Medulla oblongata (tissue), 1 donor: ENCODE results near the gene VAV2.

Experiments
- DNase-seq: peaks from one replicate; pipeline ENCODE4 v3.0.0-alpha.2; 2015; ENCODE audit errors: extremely low spot score

VAV2 gene

GRCh38 chr9:133797406-133798105, 194.6 kb downstream of the VAV2 start:
- DNase-seq, result no peak

GRCh38 chr9:133796562-133796961, 195.6 kb downstream of the VAV2 start:
- no peak for DNase-seq

- no peak for DNase-seq
Measured at GRCh38 chr9:133795049-133795448, 197.1 kb downstream of the VAV2 start.

GRCh38 chr9:133794016-133794760, 197.9 kb downstream of the VAV2 start:
- DNase-seq, result no peak

DNA sequence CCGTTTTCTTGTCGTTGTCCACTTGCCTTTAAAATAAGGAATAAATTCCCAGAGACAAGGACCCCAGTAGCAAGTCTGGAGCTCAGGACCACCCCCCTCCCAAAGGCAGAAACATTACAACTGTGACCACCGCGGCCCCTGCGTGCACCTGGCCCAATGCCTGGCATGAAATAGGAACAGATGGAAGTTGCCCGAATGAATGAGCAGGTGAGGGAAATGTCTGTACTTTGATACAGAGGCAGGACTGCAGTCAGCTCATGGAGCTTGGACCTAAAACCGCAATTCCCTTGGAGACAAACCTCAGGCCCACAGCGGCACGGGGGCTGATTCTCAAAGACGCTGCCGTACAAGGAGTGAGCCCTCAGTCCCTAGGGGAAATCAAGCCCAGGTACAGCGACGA, 198.7 kb downstream of the VAV2 start:
- no peak for DNase-seq

GRCh38 chr9:133792721-133793470, 199.2 kb downstream of the VAV2 start:
- DNase-seq, result peak; percentile 79

DNA sequence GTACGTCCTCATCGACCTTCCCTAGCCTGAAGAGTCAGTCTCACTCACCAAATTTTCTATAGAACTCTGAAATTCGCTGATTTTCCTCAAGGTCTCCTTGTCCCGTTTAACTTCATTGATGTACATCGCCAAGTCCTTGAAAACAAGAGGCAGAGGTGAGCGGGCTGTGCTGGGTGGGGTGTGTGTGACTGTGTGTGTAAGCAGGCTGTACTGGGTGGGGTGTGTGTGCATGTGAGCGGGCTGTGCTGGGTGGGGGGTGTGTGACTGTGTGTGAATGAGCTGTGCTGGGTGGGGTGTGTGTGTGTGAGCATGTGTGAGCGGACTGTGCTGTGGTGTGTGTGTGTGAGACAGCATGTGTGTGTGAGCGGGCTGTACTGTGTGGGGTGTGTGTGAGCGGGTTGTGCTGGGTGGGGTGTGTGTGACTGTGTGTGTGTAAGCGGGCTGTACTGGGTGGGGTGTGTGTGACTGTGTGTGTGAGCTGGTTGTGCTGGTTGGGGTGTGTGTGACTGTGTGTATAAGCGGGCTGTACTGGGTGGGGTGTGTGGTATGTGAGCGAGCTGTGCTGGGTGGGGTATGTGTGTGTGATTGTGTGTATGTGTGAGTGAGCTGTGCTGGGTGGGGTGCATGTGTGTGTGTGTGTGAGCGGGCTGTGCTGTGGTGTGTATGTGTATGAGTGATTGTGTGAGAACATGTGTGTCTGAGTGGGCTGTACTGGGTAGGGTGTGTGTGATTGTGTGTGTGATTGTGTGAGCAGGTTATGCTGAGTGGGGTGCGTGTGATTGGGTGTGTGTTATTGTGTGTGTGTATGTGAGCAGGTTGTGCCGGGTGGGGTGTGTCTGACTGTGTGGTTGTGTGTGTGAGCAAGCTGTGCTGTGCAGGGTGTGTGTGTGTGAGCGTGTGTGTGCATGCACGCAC, 200.1 kb downstream of the VAV2 start:
- no peak for DNase-seq

DNA sequence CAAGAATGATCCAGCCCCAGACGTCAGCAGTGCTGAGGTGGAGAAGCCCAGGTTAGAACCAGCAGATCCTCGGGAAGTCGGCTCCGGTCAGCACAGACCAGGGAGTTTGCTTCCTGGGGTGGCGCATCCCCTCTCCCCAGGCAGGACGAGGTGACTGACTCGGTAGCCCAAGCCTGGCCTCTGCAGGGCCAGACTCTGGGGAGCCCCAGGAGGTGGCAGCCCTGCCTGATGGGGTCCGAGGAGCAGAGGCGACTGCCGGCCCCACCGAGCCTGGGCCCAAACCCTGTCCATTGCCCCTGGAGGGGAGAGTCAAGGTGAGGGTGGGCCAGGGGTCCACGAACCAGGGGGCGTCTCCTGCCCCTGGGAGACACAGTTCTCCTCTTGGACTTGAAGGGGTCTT, 201.1 kb downstream of the VAV2 start:
- DNase-seq, result no peak

GRCh38 chr9:133789778-133790177, 202.3 kb downstream of the VAV2 start:
- DNase-seq, result no peak

- DNase-seq, result peak; percentile 95
Measured at GRCh38 chr9:133788819-133789717, 203.1 kb downstream of the VAV2 start.

GRCh38 chr9:133788045-133788818, 203.9 kb downstream of the VAV2 start:
- no peak for DNase-seq

DNA sequence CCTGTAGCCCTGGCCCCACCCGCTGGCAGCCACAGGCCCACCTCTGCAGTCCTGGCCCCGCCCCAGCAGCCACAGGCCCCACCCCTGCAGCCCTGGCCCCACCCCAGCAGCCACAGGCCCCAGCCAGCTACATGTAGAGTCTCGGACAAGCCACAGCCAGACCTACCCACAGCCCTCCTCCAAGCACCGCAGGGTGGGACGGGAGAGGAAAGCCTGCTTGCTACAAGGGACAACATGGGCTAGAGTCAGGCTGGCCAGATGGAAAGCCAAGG, 204.4 kb downstream of the VAV2 start:
- DNase-seq, result no peak

- DNase-seq, result peak; percentile 19
Measured at GRCh38 chr9:133786907-133787753, 205.0 kb downstream of the VAV2 start.

GRCh38 chr9:133786371-133786753, 205.8 kb downstream of the VAV2 start:
- DNase-seq, result peak; percentile 54

GRCh38 chr9:133785753-133786370, 206.3 kb downstream of the VAV2 start:
- DNase-seq, result peak; percentile 14

- DNase-seq, result no peak
Measured at GRCh38 chr9:133784731-133785561, 207.2 kb downstream of the VAV2 start.

GRCh38 chr9:133783331-133783731, 208.8 kb downstream of the VAV2 start:
- DNase-seq, result no peak
